OCI-LY7 (cell line): ENCODE measurements around the gene DIAPH3. TPM values are rescaled to one million over a fixed set of nuclear protein-coding genes. Genes with fewer than 3 reads are reported as not detected.

ENCODE experiments used
- BruUV-seq: library from RNA; stranded (reverse); fragments of 400-500 nt; replicated peaks from 2 replicates; lab custom pipeline; 2021; lab: Mats Ljungman, UMichigan
- CTCF ChIA-PET: fragments of 300-600 bp; sonication (Branson Sonifier 250); formaldehyde crosslinking; loops from one replicate; lab custom pipeline; 2022; ENCODE audit warnings: antibody characterized with exemption; ENCODE audit not compliant: unreplicated experiment; lab: Charles Lee
- POLR2A ChIA-PET: fragments of 300-600 bp; sonication (Branson Sonifier 250); formaldehyde crosslinking; loops from one replicate; lab custom pipeline; 2022; ENCODE audit warnings: antibody characterized with exemption; lab: Charles Lee
- DNase-seq: peaks from one replicate; pipeline ENCODE4 v3.0.0-alpha.2; 2015; ENCODE audit warnings: low spot score
- H2AFZ ChIP-seq: fragments of 200-600 bp; sonication (generic), shearing (Covaris generic); 2 replicates; pipeline ENCODE4 v1.6.1; 2014; ENCODE audit warnings: mild to moderate bottlenecking, antibody characterized with exemption, low read length, moderate library complexity
- H3K27ac ChIP-seq: fragments of 200-600 bp; sonication (generic); 2 replicates; pipeline ENCODE4 v1.5.1; 2014; ENCODE audit warnings: mixed run types, low read depth, mild to moderate bottlenecking, moderate library complexity, low read length, inconsistent platforms; ENCODE audit not compliant: poor library complexity, severe bottlenecking
- H3K36me3 ChIP-seq: fragments of 200-600 bp; sonication (generic); 2 replicates; pipeline ENCODE4 v1.6.1; 2014; ENCODE audit warnings: mild to moderate bottlenecking, antibody characterized with exemption, low read length, moderate library complexity, mixed read lengths; ENCODE audit not compliant: insufficient read depth
- H3K4me1 ChIP-seq: fragments of 200-600 bp; sonication (generic); 2 replicates; pipeline ENCODE4 v1.5.1; 2014; ENCODE audit warnings: mild to moderate bottlenecking, low read length; ENCODE audit not compliant: insufficient read depth, poor library complexity, severe bottlenecking
- H3K4me2 ChIP-seq: fragments of 200-600 bp; sonication (generic); 2 replicates; pipeline ENCODE4 v1.6.1; 2014; ENCODE audit warnings: mild to moderate bottlenecking, low read length
- H3K4me3 ChIP-seq: fragments of 200-600 bp; sonication (generic); 2 replicates; pipeline ENCODE4 v1.5.1; 2014; ENCODE audit warnings: mild to moderate bottlenecking, low read depth, low read length; ENCODE audit not compliant: poor library complexity, severe bottlenecking
- H3K79me2 ChIP-seq: fragments of 200-600 bp; sonication (generic); 2 replicates; pipeline ENCODE4 v1.6.1; 2016; ENCODE audit warnings: low read depth, mild to moderate bottlenecking, low read length, moderate library complexity, mixed read lengths; ENCODE audit not compliant: insufficient read depth
- H3K9me2 ChIP-seq: fragments of 200-600 bp; sonication (generic); 2 replicates; pipeline ENCODE4 v1.6.1; 2016; ENCODE audit warnings: mild to moderate bottlenecking, low read length, mixed read lengths; ENCODE audit not compliant: insufficient read depth
- H3K9me3 ChIP-seq: fragments of 200-600 bp; sonication (generic); 2 replicates; pipeline ENCODE4 v1.6.1; 2014; ENCODE audit warnings: mild to moderate bottlenecking, mixed run types, low read length, mixed read lengths
- H4K20me1 ChIP-seq: fragments of 200-600 bp; sonication (generic); 2 replicates; pipeline ENCODE4 v1.6.1; 2014; ENCODE audit warnings: mild to moderate bottlenecking, antibody characterized with exemption, low read length, moderate library complexity, mixed read lengths; ENCODE audit not compliant: insufficient read depth
- EZH2phosphoT487 ChIP-seq: fragments of 200-600 bp; sonication (generic); IDR thresholded peaks from 2 replicates; pipeline ENCODE4 v1.6.1; 2018; ENCODE audit warnings: low read depth, borderline replicate concordance, mild to moderate bottlenecking, mixed run types, antibody characterized with exemption, low read length, moderate library complexity, mixed read lengths
- intact Hi-C: fragments of 100-400 bp; cut with micrococcal nuclease; formaldehyde crosslinking; loops from one replicate; pipeline ENCODE4 v1.10.0; 2022; ENCODE audit not compliant: unreplicated experiment
- total RNA-seq, 2 experiments: library from RNA; depleted of rRNA in 1 of 2; stranded (reverse); fragments of >200 nt in 1 of 2; shearing (Covaris generic) in 1 of 2; gene quantifications; 2 replicates each; pipeline ENCODE4 v1.2.3, GENCODE V29; 2014 to 2022
- TF ChIP-seq, protein P1 (sequence below): fragments of 200-600 bp; sonication (generic); conservative IDR thresholded peaks from 2 replicates; pipeline ENCODE4 v1.5.1; 2014; ENCODE audit warnings: mild to moderate bottlenecking, antibody characterized with exemption, low read length, moderate library complexity, mixed read lengths

DIAPH3 gene
- total RNA-seq, 2 experiments from 2014 or later, result 33.5 to 37.2 TPM

DNA sequence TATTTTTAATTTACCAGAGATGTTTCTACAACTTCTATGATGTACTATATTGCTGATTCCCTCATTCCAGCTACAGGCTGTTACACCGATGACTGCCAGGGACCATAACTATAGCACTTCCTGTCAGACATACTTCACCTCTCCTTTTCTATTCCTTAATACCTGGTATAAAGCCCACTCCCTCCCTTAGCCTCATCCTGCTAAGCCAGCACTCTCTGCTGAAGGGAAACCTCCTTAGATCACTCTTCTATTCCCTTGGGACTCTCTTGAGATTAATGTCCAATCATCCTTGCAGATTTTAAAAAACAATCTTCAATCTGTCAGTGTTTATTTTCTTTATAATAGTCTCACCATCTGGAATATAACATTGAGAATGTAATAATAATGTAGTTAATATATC is 127.9 kb downstream of the DIAPH3 start:
- intact Hi-C loops, result no loop called here
- no peaks in the 10 kb centered on the region for H3K79me2 ChIP-seq
- H2AFZ ChIP-seq, result no peak overlapping the region
- CTCF ChIA-PET, result no interaction called here
- POLR2A ChIA-PET, result no interaction called here
- no peaks in the 10 kb centered on the region for H3K9me3 ChIP-seq
- no peak overlapping the region for H3K4me3 ChIP-seq
- DNase-seq, result no peak
- TF ChIP-seq, protein P1, sequence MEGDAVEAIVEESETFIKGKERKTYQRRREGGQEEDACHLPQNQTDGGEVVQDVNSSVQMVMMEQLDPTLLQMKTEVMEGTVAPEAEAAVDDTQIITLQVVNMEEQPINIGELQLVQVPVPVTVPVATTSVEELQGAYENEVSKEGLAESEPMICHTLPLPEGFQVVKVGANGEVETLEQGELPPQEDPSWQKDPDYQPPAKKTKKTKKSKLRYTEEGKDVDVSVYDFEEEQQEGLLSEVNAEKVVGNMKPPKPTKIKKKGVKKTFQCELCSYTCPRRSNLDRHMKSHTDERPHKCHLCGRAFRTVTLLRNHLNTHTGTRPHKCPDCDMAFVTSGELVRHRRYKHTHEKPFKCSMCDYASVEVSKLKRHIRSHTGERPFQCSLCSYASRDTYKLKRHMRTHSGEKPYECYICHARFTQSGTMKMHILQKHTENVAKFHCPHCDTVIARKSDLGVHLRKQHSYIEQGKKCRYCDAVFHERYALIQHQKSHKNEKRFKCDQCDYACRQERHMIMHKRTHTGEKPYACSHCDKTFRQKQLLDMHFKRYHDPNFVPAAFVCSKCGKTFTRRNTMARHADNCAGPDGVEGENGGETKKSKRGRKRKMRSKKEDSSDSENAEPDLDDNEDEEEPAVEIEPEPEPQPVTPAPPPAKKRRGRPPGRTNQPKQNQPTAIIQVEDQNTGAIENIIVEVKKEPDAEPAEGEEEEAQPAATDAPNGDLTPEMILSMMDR, result no peak
- TF ChIP-seq EZH2phosphoT487, result no peak
- H3K36me3 ChIP-seq, result peaks cover 10% of the 10 kb centered on the region; the same call in 1 of the 2 replicates
- no peak overlapping the region for H3K4me2 ChIP-seq
- H4K20me1 ChIP-seq, result no peaks in the 10 kb centered on the region
- BruUV-seq, result no TSS peak
- H3K9me2 ChIP-seq, result no peaks in the 10 kb centered on the region
- H3K4me1 ChIP-seq, result no peaks in the 10 kb centered on the region
- no peak overlapping the region for H3K27ac ChIP-seq

DNA sequence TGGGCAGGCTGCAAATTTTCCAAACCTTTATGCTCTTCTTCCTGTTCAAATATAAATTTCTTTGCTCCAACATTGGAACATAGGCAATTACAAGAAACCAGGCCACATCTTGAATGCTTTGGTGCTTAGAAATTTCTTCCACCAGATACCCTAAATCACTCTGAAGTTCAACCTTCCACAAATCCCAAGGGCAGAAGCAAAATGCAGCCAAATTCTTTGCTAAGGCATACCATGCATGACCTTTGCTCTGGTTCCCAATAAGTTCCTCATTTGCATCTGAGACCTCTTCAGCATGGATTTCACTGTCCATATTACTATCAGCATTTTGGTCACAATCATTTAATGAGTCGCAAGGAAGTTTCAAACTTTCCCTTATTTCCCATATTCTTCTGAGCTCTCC is 130.9 kb downstream of the DIAPH3 start:
- CTCF ChIA-PET, result no interaction called here
- no peaks in the 10 kb centered on the region for H3K79me2 ChIP-seq
- no peak overlapping the region for H2AFZ ChIP-seq

DNA sequence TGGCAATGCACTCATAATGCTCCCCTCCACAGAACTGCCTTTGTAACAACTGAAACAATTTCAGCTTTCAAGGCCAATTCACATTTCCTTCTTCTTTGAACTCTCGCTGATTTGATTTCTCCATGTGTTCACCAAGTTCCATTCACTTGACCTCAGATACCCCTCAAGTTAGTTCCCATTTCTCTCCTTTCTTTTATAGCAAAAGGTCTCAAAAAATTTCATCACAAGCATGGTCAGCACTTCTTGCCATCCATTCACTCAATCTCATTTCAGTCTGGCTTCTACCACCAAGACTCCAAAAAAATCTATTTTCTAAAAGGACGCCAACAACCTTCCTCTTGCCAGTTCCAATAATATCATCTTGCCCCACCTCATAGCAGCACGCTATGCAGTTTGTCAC is 135.7 kb downstream of the DIAPH3 start:
- H3K36me3 ChIP-seq, result peaks cover 24% of the 10 kb centered on the region
- H2AFZ ChIP-seq, result no peak overlapping the region
- H3K4me3 ChIP-seq, result no peak overlapping the region
- ChIA-PET CTCF (no interaction called here), POLR2A (interaction anchor here (1.6 kb wide), 1 partner anchor 20 kb away, joined by 4 read pairs; no protein-coding TSS in a partner anchor)
- H3K4me1 ChIP-seq, result no peaks in the 10 kb centered on the region
- TF ChIP-seq EZH2phosphoT487, result no peak
- TF ChIP-seq, protein P1, result no peak
- H3K4me2 ChIP-seq, result no peak overlapping the region
- H3K9me2 ChIP-seq, result no peaks in the 10 kb centered on the region
- intact Hi-C loops, result no loop called here
- H3K79me2 ChIP-seq, result no peaks in the 10 kb centered on the region
- no peak overlapping the region for H3K27ac ChIP-seq
- no peak for DNase-seq
- H3K9me3 ChIP-seq, result peaks cover 10% of the 10 kb centered on the region; the same call in 1 of the 2 replicates
- no peaks in the 10 kb centered on the region for H4K20me1 ChIP-seq
- no TSS peak for BruUV-seq

More for the DNA sequence above, 130.9 kb downstream of the DIAPH3 start:
- no peak for TF ChIP-seq EZH2phosphoT487
- Histone ChIP-seq H3K36me3 (peaks cover 11% of the 10 kb centered on the region; the same call in 1 of the 2 replicates), H4K20me1 (no peaks in the 10 kb centered on the region), H3K4me2 (no peak overlapping the region), H3K27ac (no peak overlapping the region), H3K4me3 (no peak overlapping the region), H3K4me1 (no peaks in the 10 kb centered on the region), H3K9me2 (no peaks in the 10 kb centered on the region), H3K9me3 (no peaks in the 10 kb centered on the region)
- intact Hi-C loops, result no loop called here
- no peak for DNase-seq
- BruUV-seq, result no TSS peak
- POLR2A ChIA-PET, result no interaction called here
